Measurements from ENCODE around the gene SRL. TPM values are rescaled to one million over a fixed set of nuclear protein-coding genes. Genes with fewer than 3 reads are reported as not detected.

Gene SRL
- total and polyA plus RNA-seq, 2 of the 4 experiments (the other 2 are of a cell fraction), result under 0.01 to 0.14 TPM

DNA sequence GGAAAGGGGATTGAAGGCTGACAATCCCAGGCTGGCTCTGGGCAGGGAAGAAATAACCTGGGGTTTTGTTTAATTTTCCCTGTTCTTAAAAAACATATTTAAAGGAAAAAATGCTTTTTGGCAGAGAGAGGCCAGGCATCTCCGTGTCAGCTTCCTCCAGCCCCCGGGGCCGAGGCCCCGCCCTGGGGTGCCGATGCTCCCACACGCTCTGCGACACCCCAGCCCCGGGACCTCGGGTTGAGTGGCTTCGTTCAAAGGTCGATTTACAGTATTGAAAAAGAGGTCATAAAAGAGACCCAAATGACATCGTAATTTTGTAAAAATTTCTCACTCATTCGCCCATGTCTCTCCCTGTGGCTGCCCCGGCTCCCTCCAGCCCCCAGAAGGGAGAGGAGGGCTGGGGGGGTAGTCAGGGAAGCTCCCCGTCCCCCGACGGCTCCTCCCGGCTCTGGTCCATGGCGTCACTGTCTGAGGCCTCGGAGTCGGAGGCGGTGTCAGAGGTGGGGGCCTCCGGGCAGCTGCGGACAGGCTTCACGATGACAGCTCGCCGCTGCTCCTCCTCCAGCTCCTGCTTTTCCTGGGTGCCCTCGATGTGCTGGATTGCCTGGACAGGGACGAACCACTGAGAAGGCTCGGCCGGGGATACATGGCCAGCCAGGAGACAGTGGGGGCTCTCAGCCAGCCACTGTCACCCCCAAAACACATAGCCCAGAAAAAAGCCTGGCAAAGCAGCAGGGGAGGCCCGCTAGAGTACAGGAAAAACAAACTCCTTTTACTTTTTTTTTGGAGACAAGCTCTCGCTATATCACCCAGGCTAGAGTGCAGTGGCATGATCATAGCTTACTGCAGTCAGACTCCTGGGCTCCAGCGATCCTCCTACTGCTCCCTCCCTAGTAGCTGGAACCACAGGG lies 16.0 kb upstream of the SRL start:
- no peak for ATAC-seq (ENCODE audit: low read depth)
- Histone ChIP-seq H3K9me3 (ENCODE audit: control insufficient read depth, insufficient read depth, low read length) (no peaks in the 10 kb centered on the region), H2BK20ac (ENCODE audit: low read depth, low read length) (no peak overlapping the region), H3K9ac (ENCODE audit: low read depth, low read length) (no peak overlapping the region), H2BK5ac (ENCODE audit: low read depth, low read length, poor library complexity, severe bottlenecking) (no peak overlapping the region), H3K4ac (ENCODE audit: low read depth, low read length) (no peak overlapping the region), H4K8ac (ENCODE audit: low read depth in 2 of 2, low read length in 2 of 2) (no peak overlapping the region), H2BK120ac (ENCODE audit: low read depth, low read length) (no peak overlapping the region), H3K27ac (ENCODE audit: insufficient read depth, low read length) (no peak overlapping the region), H2AFZ (replicated peaks; ENCODE audit: low read length, poor library complexity) (no peak overlapping the region), H4K20me1 (ENCODE audit: insufficient read depth, low read length) (no peaks in the 10 kb centered on the region; the same call in 1 of the 2 replicates), H2AK5ac (ENCODE audit: low read depth, low read length) (no peak overlapping the region), H3K4me1 (ENCODE audit: control insufficient read depth, insufficient read depth, low read length) (no peaks in the 10 kb centered on the region), H2AK9ac (replicated peaks; ENCODE audit: low read depth, low read length, poor library complexity) (no peak overlapping the region), H3K18ac (ENCODE audit: low read depth, low read length) (no peak overlapping the region), H2BK15ac (ENCODE audit: low read depth, low read length) (no peak overlapping the region), H3K56ac (ENCODE audit: extremely low read depth, insufficient read depth, low read length) (no peak overlapping the region), H3K4me3 (ENCODE audit: insufficient read depth, low read depth, low read length) (no peak overlapping the region), H3K27me3 (ENCODE audit: control insufficient read depth, insufficient read depth, low read length) (no peaks in the 10 kb centered on the region), H3K9me1 (ENCODE audit: insufficient read depth, low read length) (no peaks in the 10 kb centered on the region), H3K23ac (ENCODE audit: low read depth, low read length) (no peak overlapping the region), H4K91ac (ENCODE audit: insufficient read depth, low read depth, low read length) (no peak overlapping the region), H3K36me3 (ENCODE audit: control insufficient read depth, insufficient read depth, low read length) (peaks cover 11% of the 10 kb centered on the region; the same call in 1 of the 2 replicates), H4K5ac (ENCODE audit: low read depth, low read length) (no peak overlapping the region), H3K14ac (replicated peaks; ENCODE audit: low read depth, low read length) (no peak overlapping the region), H3K4me2 (ENCODE audit: low read depth, low read length) (no peak overlapping the region), H3K79me1 (ENCODE audit: low read depth in 1 of 2, low read length in 2 of 2) (peaks cover 0 to 12% of the 10 kb centered on the region in 2 experiments; a peak in 2 of 4 replicates)
- no TSS peak for BruUV-seq (replicated peaks)
- TF ChIP-seq MAZ (IDR thresholded peaks at IDR 0.05; ENCODE audit: borderline replicate concordance, low read depth, low read length), result no peak
- ChIA-PET CTCF (interaction anchor here (1.1 kb wide), 1 partner anchor 58 kb away, joined by 4 read pairs; no protein-coding TSS in a partner anchor), POLR2A (ENCODE audit: unreplicated experiment) (no interaction called here)
- in situ Hi-C loops (cut with MboI; ENCODE audit: low sequenced_read_pairs) (loop anchor here (10.0 kb wide), 2 partner anchors 143 to 273 kb away; partner anchors contain the start of gene ADCY9), dilution Hi-C loops (cut with HindIII; ENCODE audit: low sequenced_read_pairs, unreplicated experiment) (no loop called here), intact Hi-C loops (cut with micrococcal nuclease) (loop anchor here (10.0 kb wide), 1 partner anchor 563 kb away; no protein-coding TSS in a partner anchor)
- WGBS, 2 experiments (ENCODE audit: extremely low coverage in 2 of 2, insufficient read length in 1 of 2), result 60% methylated on average over 13 of the region's 34 CpGs; no CpG with 5 or more reads in 1 of the 2 experiments
- no peak for DNase-seq
